Measurements from ENCODE around the gene XRCC4. TPM values are rescaled to one million over a fixed set of nuclear protein-coding genes. Genes with fewer than 3 reads are reported as not detected.

The XRCC4 gene
- total and polyA plus RNA-seq, 2 of the 13 experiments (the other 11 are each of a cell fraction or from before 2014, with no cell fraction given): 2.8 to 12.6 TPM

DNA sequence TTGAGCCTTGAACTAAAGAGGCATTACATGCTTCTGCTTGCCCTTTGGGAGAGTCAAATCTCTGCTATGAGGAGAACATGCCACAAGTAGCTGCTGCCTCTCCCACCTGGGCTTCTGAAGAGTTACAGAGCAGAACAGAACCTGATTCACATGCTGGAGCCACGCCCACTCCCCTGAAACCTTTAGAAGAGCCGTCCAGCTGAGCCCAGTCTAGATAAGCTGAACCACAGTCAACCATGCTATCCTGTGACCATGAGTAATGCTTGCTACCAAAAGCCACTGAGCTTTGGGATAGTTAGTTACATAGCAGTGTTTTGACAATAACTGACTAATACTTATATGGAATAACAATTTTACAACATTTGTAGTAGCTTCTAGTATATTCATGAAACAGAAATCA is 283.2 kb downstream of the XRCC4 start:
- intact Hi-C loops (cut with micrococcal nuclease; ENCODE audit: unreplicated experiment): no loop called here
- FAIRE-seq: no peak

GRCh38 chr5:83362526-83362925 is 285.2 kb downstream of the XRCC4 start:
- no peaks in the 10 kb centered on the region for H4K20me1 ChIP-seq (ENCODE audit: insufficient read depth, low read length)
- H3K4me1 ChIP-seq (ENCODE audit: insufficient read depth, low read length): no peaks in the 10 kb centered on the region
- no peak overlapping the region for H3K27ac ChIP-seq (ENCODE audit: extremely low read length, insufficient read depth, low read length)
- no peak for DNase-seq (ENCODE audit: low spot score)
- H3K9me3 ChIP-seq (ENCODE audit: low read length): peaks cover 4% of the 10 kb centered on the region
- H3K9ac ChIP-seq (ENCODE audit: insufficient read depth, low read depth, low read length): no peak overlapping the region
- POLR2A ChIA-PET: no interaction called here
- no peaks in the 10 kb centered on the region for H3K79me2 ChIP-seq (ENCODE audit: insufficient read depth, low read length)
- no peaks in the 10 kb centered on the region for H3K27me3 ChIP-seq (ENCODE audit: control insufficient read depth in 1 of 2, insufficient read depth in 2 of 2, low read length in 2 of 2)
- no TSS peak for BruUV-seq (replicated peaks)
- intact Hi-C loops (cut with micrococcal nuclease; ENCODE audit: unreplicated experiment) (no loop called here), in situ Hi-C loops (cut with HindIII; ENCODE audit: extremely low pct_ligation_motif_present, low pct_unique_long_range_greater_than_20kb) (no loop called here)
- CTCF ChIA-PET (ENCODE audit: low intra/inter-chr PET ratio, low total read pairs): no interaction called here
- TF ChIP-seq MAFK (conservative IDR thresholded peaks at IDR 0.05 in 1 of 2, IDR thresholded peaks at IDR 0.05 in 1 of 2; ENCODE audit: low read length in 2 of 2) (peak; percentile 31 to 73; a peak in 3 of 4 replicates), ZNF253 (CRISPR knock-in tag; IDR thresholded peaks at IDR 0.05; ENCODE audit: borderline replicate concordance) (no peak), ZNF672 (CRISPR knock-in tag; IDR thresholded peaks at IDR 0.05) (no peak), MAFF (IDR thresholded peaks at IDR 0.05; ENCODE audit: low read depth, low read length) (peak; percentile 21; the same call in 1 of the 2 replicates), HNF1B (CRISPR knock-in tag; IDR thresholded peaks at IDR 0.05) (no peak)
- TF ChIP-seq, protein P1, sequence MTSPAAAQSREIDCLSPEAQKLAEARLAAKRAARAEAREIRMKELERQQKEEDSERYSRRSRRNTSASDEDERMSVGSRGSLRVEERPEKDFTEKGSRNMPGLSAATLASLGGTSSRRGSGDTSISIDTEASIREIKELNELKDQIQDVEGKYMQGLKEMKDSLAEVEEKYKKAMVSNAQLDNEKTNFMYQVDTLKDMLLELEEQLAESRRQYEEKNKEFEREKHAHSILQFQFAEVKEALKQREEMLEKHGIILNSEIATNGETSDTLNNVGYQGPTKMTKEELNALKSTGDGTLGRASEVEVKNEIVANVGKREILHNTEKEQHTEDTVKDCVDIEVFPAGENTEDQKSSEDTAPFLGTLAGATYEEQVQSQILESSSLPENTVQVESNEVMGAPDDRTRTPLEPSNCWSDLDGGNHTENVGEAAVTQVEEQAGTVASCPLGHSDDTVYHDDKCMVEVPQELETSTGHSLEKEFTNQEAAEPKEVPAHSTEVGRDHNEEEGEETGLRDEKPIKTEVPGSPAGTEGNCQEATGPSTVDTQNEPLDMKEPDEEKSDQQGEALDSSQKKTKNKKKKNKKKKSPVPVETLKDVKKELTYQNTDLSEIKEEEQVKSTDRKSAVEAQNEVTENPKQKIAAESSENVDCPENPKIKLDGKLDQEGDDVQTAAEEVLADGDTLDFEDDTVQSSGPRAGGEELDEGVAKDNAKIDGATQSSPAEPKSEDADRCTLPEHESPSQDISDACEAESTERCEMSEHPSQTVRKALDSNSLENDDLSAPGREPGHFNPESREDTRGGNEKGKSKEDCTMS (CRISPR knock-in tag; conservative IDR thresholded peaks at IDR 0.05): no peak
- no peak overlapping the region for H2AFZ ChIP-seq (ENCODE audit: low read length)
- no peaks in the 10 kb centered on the region for H3K36me3 ChIP-seq (replicated peaks in 1 of 2; ENCODE audit: control insufficient read depth in 1 of 2, insufficient read depth in 2 of 2, low read length in 2 of 2)
- no peak for ATAC-seq
- H3K4me3 ChIP-seq (replicated peaks in 1 of 3; ENCODE audit: insufficient read depth in 1 of 3, low read depth in 2 of 3, low read length in 3 of 3): no peak overlapping the region
- H3K4me2 ChIP-seq (ENCODE audit: low read depth, low read length): no peak overlapping the region
- no peak for FAIRE-seq
- WGBS (ENCODE audit: low lambda C conversion rate): 5% methylated on average over 1 of the region's 1 CpG

More for the DNA sequence above, 283.2 kb downstream of the XRCC4 start:
- Histone ChIP-seq H3K9me3 (ENCODE audit: low read length) (peaks cover 4% of the 10 kb centered on the region), H3K4me2 (ENCODE audit: low read depth, low read length) (no peak overlapping the region), H3K4me3 (replicated peaks in 1 of 3; ENCODE audit: insufficient read depth in 1 of 3, low read depth in 2 of 3, low read length in 3 of 3) (no peak overlapping the region), H4K20me1 (ENCODE audit: insufficient read depth, low read length) (no peaks in the 10 kb centered on the region), H3K9ac (ENCODE audit: insufficient read depth, low read depth, low read length) (no peak overlapping the region), H3K27ac (ENCODE audit: extremely low read length, insufficient read depth, low read length) (no peak overlapping the region), H3K36me3 (replicated peaks in 1 of 2; ENCODE audit: control insufficient read depth in 1 of 2, insufficient read depth in 2 of 2, low read length in 2 of 2) (no peaks in the 10 kb centered on the region), H2AFZ (ENCODE audit: low read length) (no peak overlapping the region), H3K27me3 (ENCODE audit: control insufficient read depth in 1 of 2, insufficient read depth in 2 of 2, low read length in 2 of 2) (no peaks in the 10 kb centered on the region), H3K4me1 (ENCODE audit: insufficient read depth, low read length) (no peaks in the 10 kb centered on the region), H3K79me2 (ENCODE audit: insufficient read depth, low read length) (no peaks in the 10 kb centered on the region)
- CTCF ChIA-PET (ENCODE audit: low intra/inter-chr PET ratio, low total read pairs): no interaction called here
- WGBS (ENCODE audit: low lambda C conversion rate): 0% methylated on average over 2 of the region's 2 CpGs
- no TSS peak for BruUV-seq (replicated peaks)
- POLR2A ChIA-PET: no interaction called here
- no peak for DNase-seq (ENCODE audit: low spot score)
- in situ Hi-C loops (cut with HindIII; ENCODE audit: extremely low pct_ligation_motif_present, low pct_unique_long_range_greater_than_20kb): no loop called here
- no peak for ATAC-seq
- peak; percentile 98 for TF ChIP-seq ZNF331 (CRISPR knock-in tag; IDR thresholded peaks at IDR 0.05)
- no peak for TF ChIP-seq SMAD1 (CRISPR knock-in tag; IDR thresholded peaks at IDR 0.05; ENCODE audit: borderline replicate concordance, low read depth)
- no peak for TF ChIP-seq ZNF20 (CRISPR knock-in tag; IDR thresholded peaks at IDR 0.05)
- TF ChIP-seq POGZ (CRISPR knock-in tag; IDR thresholded peaks at IDR 0.05): no peak
